Activated CD4-positive, alpha-beta T cell treated with anti-CD3 and anti-CD28 coated beads for 48 hours (primary cell): ENCODE measurements around the gene PLIN5.

Experiments used
- DNase-seq: peaks from one replicate; pipeline ENCODE4 v3.0.0-alpha.2; 2020

The PLIN5 gene

GRCh38 chr19:4534836-4535658 is at the start of gene PLIN5:
PLIN5 (minus strand) TSS chr19:4535224; CDS start chr19:4534074, 1,150 bp downstream.
- DNase-seq, result peak; percentile 60

- DNase-seq, result peak; percentile 53
Measured at GRCh38 chr19:4583961-4584669, 49.1 kb upstream of the PLIN5 start.

- no peak for DNase-seq
Measured at GRCh38 chr19:4582980-4583842, 48.2 kb upstream of the PLIN5 start.

GRCh38 chr19:4581666-4582553 is 46.9 kb upstream of the PLIN5 start:
- peak; percentile 37 for DNase-seq

GRCh38 chr19:4580961-4581665 is 46.1 kb upstream of the PLIN5 start:
- no peak for DNase-seq

GRCh38 chr19:4580021-4580901 is 45.2 kb upstream of the PLIN5 start:
- peak; percentile 14 for DNase-seq

- DNase-seq, result no peak
Measured at GRCh38 chr19:4579389-4579788, 44.4 kb upstream of the PLIN5 start.

GRCh38 chr19:4578552-4579248 is 43.7 kb upstream of the PLIN5 start:
- no peak for DNase-seq

- DNase-seq, result no peak
Measured at GRCh38 chr19:4577020-4577782, 42.2 kb upstream of the PLIN5 start.

- peak; percentile 83 for DNase-seq
Measured at GRCh38 chr19:4576016-4576933, 41.3 kb upstream of the PLIN5 start.

GRCh38 chr19:4575267-4576015 is 40.4 kb upstream of the PLIN5 start:
- peak; percentile 21 for DNase-seq

- no peak for DNase-seq
Measured at GRCh38 chr19:4573682-4574081, 38.7 kb upstream of the PLIN5 start.

- DNase-seq, result no peak
Measured at GRCh38 chr19:4571305-4571917, 36.4 kb upstream of the PLIN5 start.

GRCh38 chr19:4570916-4571304 is 35.9 kb upstream of the PLIN5 start:
- no peak for DNase-seq

GRCh38 chr19:4570402-4570801 is 35.4 kb upstream of the PLIN5 start:
- DNase-seq, result no peak

- no peak for DNase-seq
Measured at GRCh38 chr19:4568886-4569285, 33.9 kb upstream of the PLIN5 start.
